ENCODE measurements around the gene TTC28.

- TF ChIP-seq, protein P1, sequence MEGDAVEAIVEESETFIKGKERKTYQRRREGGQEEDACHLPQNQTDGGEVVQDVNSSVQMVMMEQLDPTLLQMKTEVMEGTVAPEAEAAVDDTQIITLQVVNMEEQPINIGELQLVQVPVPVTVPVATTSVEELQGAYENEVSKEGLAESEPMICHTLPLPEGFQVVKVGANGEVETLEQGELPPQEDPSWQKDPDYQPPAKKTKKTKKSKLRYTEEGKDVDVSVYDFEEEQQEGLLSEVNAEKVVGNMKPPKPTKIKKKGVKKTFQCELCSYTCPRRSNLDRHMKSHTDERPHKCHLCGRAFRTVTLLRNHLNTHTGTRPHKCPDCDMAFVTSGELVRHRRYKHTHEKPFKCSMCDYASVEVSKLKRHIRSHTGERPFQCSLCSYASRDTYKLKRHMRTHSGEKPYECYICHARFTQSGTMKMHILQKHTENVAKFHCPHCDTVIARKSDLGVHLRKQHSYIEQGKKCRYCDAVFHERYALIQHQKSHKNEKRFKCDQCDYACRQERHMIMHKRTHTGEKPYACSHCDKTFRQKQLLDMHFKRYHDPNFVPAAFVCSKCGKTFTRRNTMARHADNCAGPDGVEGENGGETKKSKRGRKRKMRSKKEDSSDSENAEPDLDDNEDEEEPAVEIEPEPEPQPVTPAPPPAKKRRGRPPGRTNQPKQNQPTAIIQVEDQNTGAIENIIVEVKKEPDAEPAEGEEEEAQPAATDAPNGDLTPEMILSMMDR (IDR thresholded peaks at IDR 0.05; ENCODE audit: insufficient read depth, low read length, poor library complexity, severe bottlenecking): no peak
- no peak for TF ChIP-seq EZH2phosphoT487 (conservative IDR thresholded peaks at IDR 0.05; ENCODE audit: low read length)
These were observed 86.3 kb downstream of the TTC28 start for GRCh38 chr22:28593299-28593698.

All from SU-DHL-6 (cell line).